Osteocyte (in vitro differentiated cells): ENCODE data around the gene GABRB1. TPM values are rescaled to one million over a fixed set of nuclear protein-coding genes. Genes with fewer than 3 reads are reported as not detected.

Source experiments
- DNase-seq: peaks from one replicate; pipeline ENCODE4 v3.0.0; 2021; ENCODE audit warnings: mixed read lengths; ENCODE audit not compliant: unreplicated experiment; ENCODE audit errors: extremely low spot score
- H3K27ac Mint-ChIP-seq: one replicate; pipeline ENCODE4 v1.8.0; 2021; ENCODE audit warnings: mild to moderate bottlenecking, mixed read lengths; ENCODE audit not compliant: unreplicated experiment
- H3K27me3 Mint-ChIP-seq: one replicate; pipeline ENCODE4 v1.8.0; 2021; ENCODE audit warnings: mixed read lengths; ENCODE audit not compliant: unreplicated experiment
- H3K36me3 Mint-ChIP-seq: one replicate; pipeline ENCODE4 v1.8.0; 2021; ENCODE audit warnings: mixed read lengths; ENCODE audit not compliant: unreplicated experiment
- H3K4me1 Mint-ChIP-seq: one replicate; pipeline ENCODE4 v1.8.0; 2021; ENCODE audit warnings: mixed read lengths; ENCODE audit not compliant: unreplicated experiment
- H3K4me3 Mint-ChIP-seq: one replicate; pipeline ENCODE4 v1.8.0; 2021; ENCODE audit warnings: mild to moderate bottlenecking, moderate library complexity, mixed read lengths; ENCODE audit not compliant: unreplicated experiment
- H3K9me3 Mint-ChIP-seq: one replicate; pipeline ENCODE4 v1.8.0; 2021; ENCODE audit warnings: mixed read lengths; ENCODE audit not compliant: unreplicated experiment
- CTCF ChIP-seq: fragments of 200-600 bp; sonication (generic); IDR thresholded peaks from 2 replicates; pipeline ENCODE4 v1.5.0; 2021; ENCODE audit warnings: antibody characterized with exemption, mild to moderate bottlenecking, moderate library complexity
- total RNA-seq: library from RNA; stranded (reverse); gene quantifications from 2 replicates; pipeline ENCODE4 v1.2.1, GENCODE V29; 2021

Gene GABRB1
- total RNA-seq, 1 donor from 2014 or later = not detected

DNA sequence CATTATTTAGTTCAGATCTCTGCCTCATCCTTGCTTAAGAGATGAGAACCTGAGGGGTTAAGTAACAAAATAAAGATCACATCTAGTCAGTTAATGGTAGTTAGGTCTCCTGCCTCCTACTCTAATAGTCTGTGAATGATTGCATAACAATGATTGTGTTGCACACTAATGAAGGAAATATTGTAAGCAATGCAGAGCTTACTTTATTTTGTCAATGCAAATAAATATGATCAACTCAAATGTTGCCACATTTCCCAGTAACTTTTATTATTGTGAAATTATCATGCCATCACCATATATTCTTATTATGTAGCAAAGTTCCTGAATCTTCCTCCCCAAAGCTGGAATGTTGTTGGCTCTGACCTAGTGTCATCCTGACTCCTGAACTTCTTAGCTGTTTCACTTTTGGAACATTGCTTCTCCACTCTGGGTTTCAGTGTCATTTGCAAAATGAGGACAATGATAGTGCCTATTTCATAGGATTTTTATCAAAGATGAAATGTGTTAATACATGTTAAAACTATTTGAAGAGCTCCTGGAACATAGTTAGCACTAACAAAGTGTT, 20.9 kb upstream of the GABRB1 start:
- Mint-ChIP-seq H3K9me3 (no peaks in the 10 kb centered on the region), H3K36me3 (no peaks in the 10 kb centered on the region), H3K4me3 (no peak overlapping the region), H3K4me1 (peaks cover 7% of the 10 kb centered on the region), H3K27ac (no peak overlapping the region), H3K27me3 (no peaks in the 10 kb centered on the region)
- TF ChIP-seq CTCF = no peak
- no peak for DNase-seq

GRCh38 chr4:47010912-47011446, 20.4 kb upstream of the GABRB1 start:
- Mint-ChIP-seq H3K9me3 (no peaks in the 10 kb centered on the region), H3K4me1 (peaks cover 7% of the 10 kb centered on the region), H3K4me3 (no peak overlapping the region), H3K27me3 (no peaks in the 10 kb centered on the region), H3K36me3 (no peaks in the 10 kb centered on the region), H3K27ac (no peak overlapping the region)
- no peak for TF ChIP-seq CTCF
- DNase-seq = no peak

GRCh38 chr4:47012676-47013075, 18.7 kb upstream of the GABRB1 start:
- Mint-ChIP-seq H3K36me3 (no peaks in the 10 kb centered on the region), H3K4me3 (no peak overlapping the region)
- no peak for DNase-seq

GRCh38 chr4:47013373-47013772, 18.0 kb upstream of the GABRB1 start:
- no peak for TF ChIP-seq CTCF
- H3K9me3 Mint-ChIP-seq = no peaks in the 10 kb centered on the region
- H3K4me3 Mint-ChIP-seq = no peak overlapping the region
- H3K27ac Mint-ChIP-seq = no peak overlapping the region
- no peak for DNase-seq
- no peaks in the 10 kb centered on the region for H3K36me3 Mint-ChIP-seq
- H3K27me3 Mint-ChIP-seq = no peaks in the 10 kb centered on the region
- H3K4me1 Mint-ChIP-seq = peaks cover 21% of the 10 kb centered on the region

More at GRCh38 chr4:47012676-47013075, 18.7 kb upstream of the GABRB1 start:
- Mint-ChIP-seq H3K27me3 (no peaks in the 10 kb centered on the region), H3K27ac (no peak overlapping the region), H3K9me3 (no peaks in the 10 kb centered on the region), H3K4me1 (peaks cover 14% of the 10 kb centered on the region)
- TF ChIP-seq CTCF = no peak

- Mint-ChIP-seq H3K36me3 (no peaks in the 10 kb centered on the region), H3K27me3 (no peaks in the 10 kb centered on the region), H3K4me1 (peaks cover 17% of the 10 kb centered on the region), H3K9me3 (no peaks in the 10 kb centered on the region), H3K27ac (peak overlapping the region; percentile 44), H3K4me3 (no peak overlapping the region)
- DNase-seq = no peak
- TF ChIP-seq CTCF = no peak
These were observed 14.3 kb upstream of the GABRB1 start for GRCh38 chr4:47017081-47017480.
